OCI-LY7 (cell line): Measurements from ENCODE around the gene GMPPA.

ENCODE experiments used
- EZH2phosphoT487 ChIP-seq: fragments of 200-600 bp; sonication (generic); IDR thresholded peaks from 2 replicates; pipeline ENCODE4 v1.6.1; 2018; ENCODE audit warnings: low read depth, borderline replicate concordance, mild to moderate bottlenecking, mixed run types, antibody characterized with exemption, low read length, moderate library complexity, mixed read lengths
- TF ChIP-seq, protein P1 (sequence below): fragments of 200-600 bp; sonication (generic); conservative IDR thresholded peaks from 2 replicates; pipeline ENCODE4 v1.5.1; 2014; ENCODE audit warnings: mild to moderate bottlenecking, antibody characterized with exemption, low read length, moderate library complexity, mixed read lengths

DNA sequence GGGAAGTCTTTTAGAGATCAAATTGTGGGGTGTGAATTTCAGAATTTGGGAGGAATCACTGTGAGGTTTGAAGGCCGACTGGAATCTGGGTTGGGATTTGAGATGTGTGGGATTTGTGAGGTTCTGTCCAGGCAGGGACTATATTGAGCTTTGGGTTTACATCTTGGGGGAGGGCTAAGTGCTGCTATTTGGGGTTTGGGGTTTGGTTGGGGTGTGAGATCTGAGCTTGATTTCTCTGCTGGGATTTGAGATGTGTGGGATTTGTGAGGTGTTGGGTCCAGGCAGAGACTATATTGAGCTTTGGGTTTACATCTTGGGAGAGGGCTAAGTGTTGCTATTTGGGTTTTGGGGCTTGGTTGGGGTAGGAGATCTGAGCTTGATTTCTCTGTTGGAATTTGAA is 864 bp downstream of the GMPPA start:
- TF ChIP-seq, protein P1, sequence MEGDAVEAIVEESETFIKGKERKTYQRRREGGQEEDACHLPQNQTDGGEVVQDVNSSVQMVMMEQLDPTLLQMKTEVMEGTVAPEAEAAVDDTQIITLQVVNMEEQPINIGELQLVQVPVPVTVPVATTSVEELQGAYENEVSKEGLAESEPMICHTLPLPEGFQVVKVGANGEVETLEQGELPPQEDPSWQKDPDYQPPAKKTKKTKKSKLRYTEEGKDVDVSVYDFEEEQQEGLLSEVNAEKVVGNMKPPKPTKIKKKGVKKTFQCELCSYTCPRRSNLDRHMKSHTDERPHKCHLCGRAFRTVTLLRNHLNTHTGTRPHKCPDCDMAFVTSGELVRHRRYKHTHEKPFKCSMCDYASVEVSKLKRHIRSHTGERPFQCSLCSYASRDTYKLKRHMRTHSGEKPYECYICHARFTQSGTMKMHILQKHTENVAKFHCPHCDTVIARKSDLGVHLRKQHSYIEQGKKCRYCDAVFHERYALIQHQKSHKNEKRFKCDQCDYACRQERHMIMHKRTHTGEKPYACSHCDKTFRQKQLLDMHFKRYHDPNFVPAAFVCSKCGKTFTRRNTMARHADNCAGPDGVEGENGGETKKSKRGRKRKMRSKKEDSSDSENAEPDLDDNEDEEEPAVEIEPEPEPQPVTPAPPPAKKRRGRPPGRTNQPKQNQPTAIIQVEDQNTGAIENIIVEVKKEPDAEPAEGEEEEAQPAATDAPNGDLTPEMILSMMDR: no peak
- no peak for TF ChIP-seq EZH2phosphoT487
